Hippocampal formation (tissue), 2 donors: ENCODE measurements around the gene HAUS2.
A peak's percentile ranks its signal among the peaks of the same experiment; 100 is the strongest.
"Not testable (repeated sequence)": the region's sequence is repeated elsewhere in the genome, so short reads cannot be mapped to it uniquely, and the experiment has no call there.

Source experiments
- DNase-seq, 2 donors: peaks; one replicate each; lab custom pipeline; 2025; lab: John Stamatoyannopoulos, UW

HAUS2 gene

GRCh38 chr15:42548249-42549031, at the start of gene HAUS2, which contains the start of gene LRRC57:
HAUS2 (plus strand) TSS chr15:42548838; CDS start chr15:42548873, 35 bp downstream.
LRRC57 (minus strand) TSS chr15:42548793; CDS start chr15:42548434, 359 bp downstream.
- DNase-seq, result peak; percentile 58 to 75

- no peak for DNase-seq
These were observed 48.6 kb upstream of the HAUS2 start for GRCh38 chr15:42499858-42500609.

GRCh38 chr15:42502477-42502876, 46.2 kb upstream of the HAUS2 start:
- DNase-seq, result no peak

- no peak for DNase-seq
These were observed 44.8 kb upstream of the HAUS2 start for GRCh38 chr15:42503825-42504224.

GRCh38 chr15:42504631-42505030, 44.0 kb upstream of the HAUS2 start:
- DNase-seq, result no peak

GRCh38 chr15:42507514-42507913, 41.1 kb upstream of the HAUS2 start:
- DNase-seq, result no peak

- DNase-seq, result no peak
These were observed 40.4 kb upstream of the HAUS2 start for GRCh38 chr15:42508263-42508690.

GRCh38 chr15:42510258-42511006, 38.2 kb upstream of the HAUS2 start:
- DNase-seq, result no peak

- DNase-seq, result no peak
These were observed 37.6 kb upstream of the HAUS2 start for GRCh38 chr15:42511007-42511391.

- DNase-seq, result no peak
These were observed 25.3 kb upstream of the HAUS2 start for GRCh38 chr15:42523331-42523730.

- no peak for DNase-seq
These were observed 19.7 kb upstream of the HAUS2 start for GRCh38 chr15:42528970-42529369.

- DNase-seq, result no peak
These were observed 15.4 kb upstream of the HAUS2 start for GRCh38 chr15:42533246-42533645.

GRCh38 chr15:42544853-42545629, 3.6 kb upstream of the HAUS2 start:
- DNase-seq, result peak in 1 of 2 donors; percentile 3

- DNase-seq, result no peak
These were observed 755 bp upstream of the HAUS2 start for GRCh38 chr15:42547918-42548248.

GRCh38 chr15:42549032-42549491, 424 bp downstream of the HAUS2 start:
- DNase-seq, result no peak

- no peak for DNase-seq
These were observed 1.2 kb downstream of the HAUS2 start for GRCh38 chr15:42549741-42550392.

GRCh38 chr15:42553554-42553953, 4.9 kb downstream of the HAUS2 start:
- no peak for DNase-seq

- not testable (repeated sequence) for DNase-seq
These were observed 8.0 kb downstream of the HAUS2 start for GRCh38 chr15:42556550-42557207.

GRCh38 chr15:42558739-42559138, 10.1 kb downstream of the HAUS2 start:
- no peak for DNase-seq
